Sciatic nerve (tissue), 2 donors: ENCODE measurements around the gene SPACA7. TPM values are rescaled to one million over a fixed set of nuclear protein-coding genes. Genes with fewer than 3 reads are reported as not detected.
"Not testable (repeated sequence)": the region's sequence is repeated elsewhere in the genome, so short reads cannot be mapped to it uniquely, and the experiment has no call there.

Experiments
- ATAC-seq: fragments of 200-7000 bp; cut with Tn5 transposase; one replicate; pipeline ENCODE4 v1.9.1; 2020; ENCODE audit warnings: mild to moderate bottlenecking, moderate library complexity
- DNase-seq: peaks from one replicate; pipeline ENCODE4 v3.0.0-alpha.2; 2020; ENCODE audit warnings: low spot score
- intact Hi-C: fragments of 100-400 bp; cut with DNase I; formaldehyde crosslinking; loops from one replicate; pipeline ENCODE4 v1.14.2; 2022
- total RNA-seq: library from RNA; stranded (reverse); fragmentation: NEBNext Ultra II Directional; extraction: Animal tissue kit (Norgen Biotek cat#: 25700); gene quantifications from one replicate; pipeline ENCODE4 v1.2.1, GENCODE V29; 2021
- donor health status: DM: no; HTN: no; CAD: no.
- donor health status: DM: no; HTN: no; CAD: no.

SPACA7 gene
- total RNA-seq, 1 donor from 2014 or later, result not detected

GRCh38 chr13:112397108-112397507 lies 21.0 kb downstream of the SPACA7 start:
- DNase-seq, result no peak
- no peak for ATAC-seq
- intact Hi-C loops, result no loop called here

- intact Hi-C loops, ATAC-seq, DNase-seq: not testable (repeated sequence)
Observed at GRCh38 chr13:112398347-112398746, 22.2 kb downstream of the SPACA7 start.

GRCh38 chr13:112409828-112410227 lies 33.7 kb downstream of the SPACA7 start:
- DNase-seq, ATAC-seq, intact Hi-C loops: not testable (repeated sequence)

GRCh38 chr13:112416647-112417046 lies 40.5 kb downstream of the SPACA7 start:
- no peak for ATAC-seq
- no peak for DNase-seq
- intact Hi-C loops, result no loop called here

GRCh38 chr13:112417079-112417478 lies 40.9 kb downstream of the SPACA7 start:
- intact Hi-C loops, result no loop called here
- ATAC-seq (no peak), DNase-seq (no peak)

- DNase-seq (no peak), ATAC-seq (no peak)
- intact Hi-C loops, result no loop called here
Observed at GRCh38 chr13:112424098-112424497, 47.9 kb downstream of the SPACA7 start.

GRCh38 chr13:112428704-112429103 lies 52.5 kb downstream of the SPACA7 start:
- ATAC-seq, result no peak
- intact Hi-C loops, result no loop called here

GRCh38 chr13:112431734-112432133 lies 55.6 kb downstream of the SPACA7 start:
- ATAC-seq (no peak), DNase-seq (no peak)
- intact Hi-C loops, result no loop called here

More at GRCh38 chr13:112428704-112429103, 52.5 kb downstream of the SPACA7 start:
- no peak for DNase-seq

GRCh38 chr13:112432734-112433133 lies 56.6 kb downstream of the SPACA7 start:
- ATAC-seq, DNase-seq, intact Hi-C loops: not testable (repeated sequence)

- not testable (repeated sequence) for DNase-seq, ATAC-seq
Observed at GRCh38 chr13:112433517-112433916, 57.4 kb downstream of the SPACA7 start.

GRCh38 chr13:112434032-112434431 lies 57.9 kb downstream of the SPACA7 start:
- intact Hi-C loops, result no loop called here
- DNase-seq (no peak), ATAC-seq (no peak)

More at GRCh38 chr13:112433517-112433916, 57.4 kb downstream of the SPACA7 start:
- intact Hi-C loops, result not testable (repeated sequence)

- DNase-seq, result no peak
- no peak for ATAC-seq
- intact Hi-C loops, result no loop called here
Observed at GRCh38 chr13:112434937-112435523, 58.9 kb downstream of the SPACA7 start.

GRCh38 chr13:112435973-112436372 lies 59.8 kb downstream of the SPACA7 start:
- intact Hi-C loops, result no loop called here
- ATAC-seq, result no peak

GRCh38 chr13:112438094-112438493 lies 61.9 kb downstream of the SPACA7 start:
- intact Hi-C loops, result no loop called here
- no peak for DNase-seq
- no peak for ATAC-seq

More at GRCh38 chr13:112435973-112436372, 59.8 kb downstream of the SPACA7 start:
- DNase-seq, result no peak

- ATAC-seq, result no peak
- intact Hi-C loops, result no loop called here
- DNase-seq, result no peak
Observed at GRCh38 chr13:112438515-112438914, 62.4 kb downstream of the SPACA7 start.

- intact Hi-C loops, result no loop called here
- DNase-seq (no peak), ATAC-seq (no peak)
Observed at GRCh38 chr13:112441226-112441625, 65.1 kb downstream of the SPACA7 start.

- DNase-seq (no peak), ATAC-seq (no peak)
- intact Hi-C loops, result no loop called here
Observed at GRCh38 chr13:112441779-112442310, 65.7 kb downstream of the SPACA7 start.

GRCh38 chr13:112442483-112443090 lies 66.4 kb downstream of the SPACA7 start:
- intact Hi-C loops, result no loop called here
- ATAC-seq, result no peak
- no peak for DNase-seq

- no peak for ATAC-seq
- intact Hi-C loops, result no loop called here
- DNase-seq, result no peak
Observed at GRCh38 chr13:112443191-112443994, 67.2 kb downstream of the SPACA7 start.

- intact Hi-C loops, result no loop called here
- DNase-seq (peak; percentile 74), ATAC-seq (peak; percentile 68)
Observed at GRCh38 chr13:112443995-112444311, 67.8 kb downstream of the SPACA7 start.
